ENCODE data around the gene SPDYE16. TPM values are rescaled to one million over a fixed set of nuclear protein-coding genes. Genes with fewer than 3 reads are reported as not detected.

SPDYE16 gene
- total and polyA plus RNA-seq, 4 donors = 0.05 to 0.50 (median 0.22) TPM

DNA sequence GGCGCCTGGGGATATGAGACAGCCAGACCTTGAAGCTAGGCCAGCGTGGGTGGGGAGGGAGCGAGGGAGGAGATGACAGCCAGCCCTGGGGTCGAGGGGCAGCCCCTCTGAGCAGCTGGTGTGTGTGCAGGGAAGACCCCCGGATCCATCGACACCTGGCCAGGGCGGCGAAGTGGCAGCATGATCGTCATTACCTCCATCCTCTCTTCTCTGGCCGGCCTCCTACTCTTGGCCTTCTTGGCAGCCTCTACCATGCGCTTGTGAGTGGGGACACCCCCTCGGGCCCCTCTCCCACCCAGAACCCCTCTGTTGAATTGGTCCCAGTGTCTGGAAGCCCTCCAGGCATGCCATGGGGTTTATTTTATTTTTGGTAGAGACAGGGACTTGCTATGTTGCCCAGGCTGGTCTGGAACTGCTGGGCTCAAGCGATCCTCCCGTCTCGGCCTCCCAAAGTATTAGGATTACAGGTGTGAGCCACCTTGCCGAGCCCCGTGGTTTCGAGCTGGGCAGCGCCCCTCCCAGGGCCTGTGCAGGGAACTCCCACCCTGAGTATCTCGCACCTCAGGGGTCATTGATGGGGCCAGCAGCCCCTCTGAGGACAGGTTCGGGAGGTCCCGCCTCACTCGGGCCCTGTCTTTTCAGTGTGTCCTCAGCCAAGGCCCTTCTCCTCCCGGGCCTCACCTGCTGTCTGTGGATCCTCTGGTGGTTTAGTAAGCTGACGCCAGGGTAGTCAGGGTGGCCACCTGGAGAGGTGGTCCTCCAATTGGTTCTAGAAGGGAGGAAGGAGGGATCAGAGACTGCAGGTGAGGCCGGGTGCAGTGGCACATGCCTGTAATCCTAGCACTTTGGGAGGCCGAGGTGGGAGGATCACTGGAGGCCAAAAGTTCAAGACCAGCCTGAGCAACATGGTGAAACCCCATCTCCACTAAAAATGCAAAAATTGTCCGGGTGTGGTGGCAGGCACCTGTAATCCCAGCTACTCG is 29.0 kb downstream of the SPDYE16 start:
- peaks cover 0 to 7% (median under 1%) of the 10 kb centered on the region in 4 donors for H3K4me1 ChIP-seq (ENCODE audit: control insufficient read depth in 4 of 4, insufficient read depth in 4 of 4, low read length in 3 of 4)
- H3K27ac ChIP-seq (ENCODE audit: low read depth in 1 of 2, low read length in 2 of 2) = no peak overlapping the region
- no peak for DNase-seq (ENCODE audit: low spot score)
- no peaks in the 10 kb centered on the region for H3K27me3 ChIP-seq (ENCODE audit: control insufficient read depth in 4 of 4, insufficient read depth in 4 of 4, low read length in 3 of 4)
- no peak overlapping the region for H3K4me3 ChIP-seq (ENCODE audit: low read depth in 1 of 3, low read length in 3 of 3)
- H3K36me3 ChIP-seq (ENCODE audit: control insufficient read depth in 4 of 4, insufficient read depth in 3 of 4, low read depth in 1 of 4, low read length in 3 of 4) = no peaks in the 10 kb centered on the region
- WGBS = 92% methylated on average over 29 of the region's 29 CpGs
- no peak overlapping the region for H3K9ac ChIP-seq (ENCODE audit: low read depth in 1 of 2, low read length in 2 of 2)
- no peaks in the 10 kb centered on the region for H3K9me3 ChIP-seq (ENCODE audit: control insufficient read depth in 4 of 4, low read length in 3 of 4)
- TF ChIP-seq RAD21 (IDR thresholded peaks at IDR 0.05) = no peak
- no peak for TF ChIP-seq FOXA1 (IDR thresholded peaks at IDR 0.05)
- TF ChIP-seq, protein P1, sequence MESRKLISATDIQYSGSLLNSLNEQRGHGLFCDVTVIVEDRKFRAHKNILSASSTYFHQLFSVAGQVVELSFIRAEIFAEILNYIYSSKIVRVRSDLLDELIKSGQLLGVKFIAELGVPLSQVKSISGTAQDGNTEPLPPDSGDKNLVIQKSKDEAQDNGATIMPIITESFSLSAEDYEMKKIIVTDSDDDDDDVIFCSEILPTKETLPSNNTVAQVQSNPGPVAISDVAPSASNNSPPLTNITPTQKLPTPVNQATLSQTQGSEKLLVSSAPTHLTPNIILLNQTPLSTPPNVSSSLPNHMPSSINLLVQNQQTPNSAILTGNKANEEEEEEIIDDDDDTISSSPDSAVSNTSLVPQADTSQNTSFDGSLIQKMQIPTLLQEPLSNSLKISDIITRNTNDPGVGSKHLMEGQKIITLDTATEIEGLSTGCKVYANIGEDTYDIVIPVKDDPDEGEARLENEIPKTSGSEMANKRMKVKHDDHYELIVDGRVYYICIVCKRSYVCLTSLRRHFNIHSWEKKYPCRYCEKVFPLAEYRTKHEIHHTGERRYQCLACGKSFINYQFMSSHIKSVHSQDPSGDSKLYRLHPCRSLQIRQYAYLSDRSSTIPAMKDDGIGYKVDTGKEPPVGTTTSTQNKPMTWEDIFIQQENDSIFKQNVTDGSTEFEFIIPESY (IDR thresholded peaks at IDR 0.05) = no peak
- TF ChIP-seq, protein P2, sequence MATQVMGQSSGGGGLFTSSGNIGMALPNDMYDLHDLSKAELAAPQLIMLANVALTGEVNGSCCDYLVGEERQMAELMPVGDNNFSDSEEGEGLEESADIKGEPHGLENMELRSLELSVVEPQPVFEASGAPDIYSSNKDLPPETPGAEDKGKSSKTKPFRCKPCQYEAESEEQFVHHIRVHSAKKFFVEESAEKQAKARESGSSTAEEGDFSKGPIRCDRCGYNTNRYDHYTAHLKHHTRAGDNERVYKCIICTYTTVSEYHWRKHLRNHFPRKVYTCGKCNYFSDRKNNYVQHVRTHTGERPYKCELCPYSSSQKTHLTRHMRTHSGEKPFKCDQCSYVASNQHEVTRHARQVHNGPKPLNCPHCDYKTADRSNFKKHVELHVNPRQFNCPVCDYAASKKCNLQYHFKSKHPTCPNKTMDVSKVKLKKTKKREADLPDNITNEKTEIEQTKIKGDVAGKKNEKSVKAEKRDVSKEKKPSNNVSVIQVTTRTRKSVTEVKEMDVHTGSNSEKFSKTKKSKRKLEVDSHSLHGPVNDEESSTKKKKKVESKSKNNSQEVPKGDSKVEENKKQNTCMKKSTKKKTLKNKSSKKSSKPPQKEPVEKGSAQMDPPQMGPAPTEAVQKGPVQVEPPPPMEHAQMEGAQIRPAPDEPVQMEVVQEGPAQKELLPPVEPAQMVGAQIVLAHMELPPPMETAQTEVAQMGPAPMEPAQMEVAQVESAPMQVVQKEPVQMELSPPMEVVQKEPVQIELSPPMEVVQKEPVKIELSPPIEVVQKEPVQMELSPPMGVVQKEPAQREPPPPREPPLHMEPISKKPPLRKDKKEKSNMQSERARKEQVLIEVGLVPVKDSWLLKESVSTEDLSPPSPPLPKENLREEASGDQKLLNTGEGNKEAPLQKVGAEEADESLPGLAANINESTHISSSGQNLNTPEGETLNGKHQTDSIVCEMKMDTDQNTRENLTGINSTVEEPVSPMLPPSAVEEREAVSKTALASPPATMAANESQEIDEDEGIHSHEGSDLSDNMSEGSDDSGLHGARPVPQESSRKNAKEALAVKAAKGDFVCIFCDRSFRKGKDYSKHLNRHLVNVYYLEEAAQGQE (IDR thresholded peaks at IDR 0.05) = no peak
- no peak for TF ChIP-seq YY1 (IDR thresholded peaks at IDR 0.05)
- no peak for TF ChIP-seq GABPA (IDR thresholded peaks at IDR 0.05 in 1 of 2, conservative IDR thresholded peaks at IDR 0.05 in 1 of 2)
- no peak for TF ChIP-seq HNF4A (conservative IDR thresholded peaks at IDR 0.05)
- no peak for TF ChIP-seq NR2F2 (IDR thresholded peaks at IDR 0.05)
- TF ChIP-seq, protein P3, sequence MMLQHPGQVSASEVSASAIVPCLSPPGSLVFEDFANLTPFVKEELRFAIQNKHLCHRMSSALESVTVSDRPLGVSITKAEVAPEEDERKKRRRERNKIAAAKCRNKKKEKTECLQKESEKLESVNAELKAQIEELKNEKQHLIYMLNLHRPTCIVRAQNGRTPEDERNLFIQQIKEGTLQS (IDR thresholded peaks at IDR 0.05) = no peak
- no peak for TF ChIP-seq HNF4G (IDR thresholded peaks at IDR 0.05)
- no peak for TF ChIP-seq RXRA (IDR thresholded peaks at IDR 0.05)
- TF ChIP-seq, protein P4, sequence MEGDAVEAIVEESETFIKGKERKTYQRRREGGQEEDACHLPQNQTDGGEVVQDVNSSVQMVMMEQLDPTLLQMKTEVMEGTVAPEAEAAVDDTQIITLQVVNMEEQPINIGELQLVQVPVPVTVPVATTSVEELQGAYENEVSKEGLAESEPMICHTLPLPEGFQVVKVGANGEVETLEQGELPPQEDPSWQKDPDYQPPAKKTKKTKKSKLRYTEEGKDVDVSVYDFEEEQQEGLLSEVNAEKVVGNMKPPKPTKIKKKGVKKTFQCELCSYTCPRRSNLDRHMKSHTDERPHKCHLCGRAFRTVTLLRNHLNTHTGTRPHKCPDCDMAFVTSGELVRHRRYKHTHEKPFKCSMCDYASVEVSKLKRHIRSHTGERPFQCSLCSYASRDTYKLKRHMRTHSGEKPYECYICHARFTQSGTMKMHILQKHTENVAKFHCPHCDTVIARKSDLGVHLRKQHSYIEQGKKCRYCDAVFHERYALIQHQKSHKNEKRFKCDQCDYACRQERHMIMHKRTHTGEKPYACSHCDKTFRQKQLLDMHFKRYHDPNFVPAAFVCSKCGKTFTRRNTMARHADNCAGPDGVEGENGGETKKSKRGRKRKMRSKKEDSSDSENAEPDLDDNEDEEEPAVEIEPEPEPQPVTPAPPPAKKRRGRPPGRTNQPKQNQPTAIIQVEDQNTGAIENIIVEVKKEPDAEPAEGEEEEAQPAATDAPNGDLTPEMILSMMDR (IDR thresholded peaks at IDR 0.05; ENCODE audit: low read depth, low read length, missing input control) = no peak
- TF ChIP-seq FOXA2 (IDR thresholded peaks at IDR 0.05) = no peak
- no peak for TF ChIP-seq EGR1 (IDR thresholded peaks at IDR 0.05; ENCODE audit: low read depth in 2 of 2)
- no peak for TF ChIP-seq SP1 (IDR thresholded peaks at IDR 0.05)
